K562 (cell line): Measurements from ENCODE around the gene CCSER2.

Experiments
- MYBL2 ChIP-seq, 2 experiments: fragments of 450-650 bp in 1 of 2; sonication (generic) in 1 of 2; formaldehyde crosslinking in 1 of 2; IDR thresholded peaks; 2 replicates each; pipeline versions ENCODE4 v1.6.1 to v1.8.1; 2017 to 2022; ENCODE audit warnings: borderline replicate concordance in 1 of 2, inconsistent platforms in 1 of 2, low read depth in 1 of 2, mild to moderate bottlenecking in 1 of 2, missing genetic modification reagents in 1 of 2, moderate library complexity in 1 of 2
- SMC3 ChIP-seq: conservative IDR thresholded peaks from 2 replicates; pipeline ENCODE4 v1.6.1; 2011; ENCODE audit warnings: low read depth, low read length, improper control_type of control experiment; ENCODE audit not compliant: insufficient read depth
- THAP12 ChIP-seq: fragments of 250-450 bp; sonication (Bioruptor Pico); IDR thresholded peaks from 2 replicates; pipeline ENCODE4 v1.9.0; 2021; ENCODE audit warnings: mild to moderate bottlenecking, inconsistent platforms
- ZNF212 ChIP-seq: fragments of 450-650 bp; formaldehyde crosslinking; IDR thresholded peaks from 2 replicates; pipeline ENCODE4 v1.4.0; 2020; ENCODE audit warnings: mild to moderate bottlenecking

- TF ChIP-seq MYBL2 (IDR thresholded peaks at IDR 0.05; ENCODE audit: low read depth) (no peak), MYBL2 (CRISPR knock-in tag; IDR thresholded peaks at IDR 0.05; ENCODE audit: borderline replicate concordance) (no peak), SMC3 (no peak), THAP12 (no peak), ZNF212 (CRISPR knock-in tag) (no peak)
Measured at GRCh38 chr10:84456126-84456525, 127.7 kb downstream of the CCSER2 start.
